ELF-1 (cell line): ENCODE measurements around the gene ABCD3.

Experiments used
- DNase-seq: peaks from one replicate; pipeline ENCODE4 v3.0.0-alpha.2; 2016; ENCODE audit warnings: low read depth, low spot score

Gene ABCD3

DNA sequence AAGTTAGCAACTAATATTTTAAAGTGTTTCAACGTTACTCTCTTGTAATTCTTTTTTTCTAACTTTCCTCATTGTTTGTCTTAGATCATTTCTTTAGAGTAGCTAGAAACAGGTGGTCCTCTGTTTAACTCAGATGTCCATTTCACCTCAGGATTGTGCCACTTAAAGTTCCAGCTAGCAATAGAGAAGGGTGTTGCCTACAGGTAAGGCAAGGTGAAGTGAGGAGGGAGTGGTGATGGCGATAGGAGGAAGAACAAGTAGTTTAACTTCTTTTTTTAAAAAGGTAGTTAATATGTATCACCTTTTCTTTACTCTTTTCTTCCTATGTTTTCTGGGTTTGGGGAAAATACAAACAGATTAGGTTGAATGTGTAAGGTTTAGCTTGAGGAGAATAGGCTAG is 44.4 kb downstream of the ABCD3 start:
- no peak for DNase-seq

DNA sequence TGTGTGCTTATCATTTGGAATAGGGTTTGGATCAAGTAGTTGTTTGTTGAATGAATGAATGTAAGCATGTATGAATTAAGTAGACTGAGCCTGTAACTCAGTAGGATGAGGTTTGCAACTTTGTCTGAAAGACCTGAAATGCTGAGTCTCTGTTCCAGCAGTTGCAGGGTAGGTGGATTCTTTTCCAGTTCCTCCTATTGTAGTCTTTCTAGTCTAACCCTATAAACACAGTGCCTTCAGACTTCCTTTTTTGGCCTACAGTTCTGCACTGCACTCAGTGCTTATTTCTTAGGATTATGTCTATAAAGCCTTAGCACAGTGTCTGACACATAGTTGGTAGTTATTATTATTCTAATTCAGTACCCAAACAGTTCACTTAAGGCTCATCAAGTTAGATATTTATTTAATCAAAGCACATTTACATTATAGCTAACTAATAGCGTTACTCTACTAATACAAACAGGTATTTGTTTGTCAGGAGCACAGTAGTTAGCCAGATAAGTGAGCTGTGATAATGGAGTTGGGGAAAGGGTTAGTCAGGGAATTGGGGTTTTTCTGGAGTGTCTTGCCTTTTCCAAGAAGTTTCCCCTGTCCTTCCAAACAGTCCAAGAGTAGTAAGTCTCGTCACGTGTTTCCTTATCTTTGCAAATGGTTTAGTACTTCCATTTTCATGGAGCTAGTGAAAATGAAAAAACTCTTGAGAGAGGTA is 45.0 kb downstream of the ABCD3 start:
- DNase-seq, result no peak

DNA sequence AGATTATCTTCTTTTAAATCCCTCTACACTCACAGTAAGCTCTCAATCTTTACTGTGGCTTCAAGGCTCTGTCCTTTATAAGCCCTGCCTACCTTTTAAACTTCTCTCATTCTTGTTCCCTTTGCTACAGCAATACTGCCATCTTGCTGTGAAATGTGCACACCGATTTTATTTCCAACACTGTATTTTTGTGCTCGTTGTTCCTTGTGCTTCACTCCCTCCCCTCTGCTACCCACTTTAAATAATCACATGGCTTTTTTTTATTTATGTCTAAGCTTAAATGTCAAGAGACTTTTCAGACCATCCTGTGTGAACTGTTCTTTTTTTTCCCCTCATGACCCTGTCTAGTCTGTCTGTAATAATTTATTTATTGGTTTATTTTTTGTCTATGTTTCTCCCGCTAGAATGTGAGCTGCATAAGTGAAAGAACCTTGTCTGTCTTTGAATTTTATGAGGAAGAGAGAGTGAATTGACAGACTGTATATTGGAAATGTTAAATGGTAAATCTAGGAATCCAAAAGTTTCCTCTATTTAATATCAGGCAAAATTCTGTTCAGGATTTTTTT is 45.7 kb downstream of the ABCD3 start:
- peak; percentile 26 for DNase-seq

DNA sequence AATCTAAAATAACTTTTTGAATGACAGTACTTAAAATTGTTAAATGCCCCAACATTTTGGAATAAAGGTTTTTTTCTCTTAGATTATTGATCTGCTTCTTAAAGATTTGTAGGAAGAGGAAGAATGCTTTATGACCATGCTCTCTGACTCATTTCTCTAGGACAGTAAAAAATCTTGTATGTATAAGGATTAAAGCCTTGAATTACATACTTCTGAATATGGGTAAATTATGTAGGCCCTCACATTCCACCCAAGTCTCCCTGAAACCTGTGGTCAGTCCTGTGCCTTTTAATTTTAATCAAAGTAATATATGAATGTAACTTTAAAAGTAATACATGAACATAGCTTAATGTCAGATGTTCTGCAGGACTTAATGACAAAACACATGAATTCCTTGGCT is 50.5 kb downstream of the ABCD3 start:
- no peak for DNase-seq

DNA sequence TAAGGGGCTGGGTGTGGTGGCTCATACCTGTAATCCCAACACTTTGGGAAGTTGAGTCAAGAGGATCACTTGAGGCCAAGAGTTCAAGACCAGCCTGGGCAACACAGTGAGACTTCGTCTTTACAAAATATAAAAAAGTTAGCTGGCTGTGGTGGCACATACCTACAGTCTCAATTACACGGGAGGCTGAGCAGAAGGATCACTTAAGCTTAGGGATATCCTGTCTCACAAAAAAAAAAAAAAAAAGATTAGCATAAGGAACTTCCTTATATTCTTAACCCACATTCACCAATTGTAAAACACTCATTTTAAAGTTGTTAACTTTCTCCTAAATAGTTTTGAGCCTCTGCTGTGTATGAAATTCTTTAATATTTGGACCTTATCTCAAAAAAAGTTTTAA is 53.1 kb downstream of the ABCD3 start:
- no peak for DNase-seq

DNA sequence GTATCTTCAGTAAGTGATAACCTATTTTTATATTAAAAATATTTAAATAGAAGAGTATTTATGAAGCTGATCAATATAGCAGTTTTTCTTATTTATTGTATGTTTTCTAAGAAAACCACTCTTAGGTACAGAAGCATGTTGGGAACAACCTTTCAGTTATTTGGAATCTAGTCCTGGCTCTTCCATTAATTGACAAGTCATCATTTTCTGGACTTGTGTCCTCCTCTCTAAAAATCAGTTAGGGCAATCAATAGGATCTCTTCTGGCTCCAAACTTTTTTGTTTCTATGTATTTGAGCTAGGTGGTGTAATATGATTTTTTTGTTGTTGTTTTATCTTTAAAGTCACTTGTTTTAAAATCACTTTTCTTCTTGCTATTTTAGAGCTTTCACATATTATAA is 57.0 kb downstream of the ABCD3 start:
- no peak for DNase-seq

DNA sequence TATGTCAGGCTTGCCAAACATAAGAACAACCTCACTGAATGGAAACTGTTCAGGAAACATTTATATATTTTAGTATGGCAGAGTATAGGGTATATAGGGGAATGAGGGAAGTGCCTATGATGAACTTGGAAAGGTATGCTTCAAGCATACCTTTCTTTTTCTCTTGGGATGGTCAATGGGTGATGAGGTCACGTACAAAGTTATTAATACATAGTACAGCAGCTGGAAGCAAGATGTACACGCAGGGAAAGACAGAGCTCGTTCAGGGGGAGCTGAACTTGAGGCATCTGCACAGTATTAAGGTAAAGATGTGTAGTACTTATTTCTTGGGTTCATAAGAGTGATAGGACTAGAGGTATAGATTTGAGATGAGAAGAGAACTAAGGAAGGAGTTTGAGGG is 61.5 kb downstream of the ABCD3 start:
- DNase-seq, result no peak

DNA sequence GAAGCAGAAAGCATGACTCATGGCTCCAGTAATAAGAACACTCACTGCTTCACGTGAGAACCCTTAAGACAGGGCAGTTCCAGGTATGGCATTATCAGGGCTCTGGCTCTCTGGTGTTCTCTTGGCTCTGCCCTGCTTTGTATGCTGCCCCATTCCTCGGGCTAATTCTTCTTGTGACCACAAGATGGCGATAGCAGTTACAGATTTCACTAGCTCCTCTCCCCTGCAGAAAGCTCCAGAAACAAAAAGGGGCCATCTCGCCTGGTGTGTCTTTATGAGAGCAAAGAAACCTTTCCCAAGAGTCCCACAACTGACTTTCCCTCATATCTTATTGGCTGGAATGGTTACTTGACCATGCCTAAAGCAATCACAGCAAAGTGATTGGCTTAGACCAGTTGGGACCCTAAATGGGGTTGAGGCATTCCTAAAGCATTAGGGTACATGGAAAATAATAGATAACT is 63.3 kb downstream of the ABCD3 start:
- DNase-seq, result peak; percentile 85

DNA sequence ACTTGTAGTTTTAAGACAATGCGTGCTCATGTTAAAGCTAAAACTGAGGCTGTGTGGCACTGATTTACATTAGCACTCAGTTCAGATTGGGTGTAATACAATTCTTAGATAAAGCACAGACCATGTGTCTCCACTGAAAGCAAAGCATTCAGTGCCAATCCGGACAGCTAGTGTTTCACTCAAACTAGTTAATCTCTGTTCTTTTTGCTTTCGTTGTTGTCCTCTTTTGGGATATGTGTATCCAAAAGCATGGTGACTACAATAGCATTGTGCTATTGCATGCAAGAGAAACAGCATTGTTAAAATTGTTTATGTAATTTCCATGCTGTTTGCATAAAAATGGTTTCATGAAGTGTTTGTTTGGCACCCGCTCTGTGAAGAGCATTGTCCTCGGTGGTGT is 68.8 kb downstream of the ABCD3 start:
- no peak for DNase-seq

DNA sequence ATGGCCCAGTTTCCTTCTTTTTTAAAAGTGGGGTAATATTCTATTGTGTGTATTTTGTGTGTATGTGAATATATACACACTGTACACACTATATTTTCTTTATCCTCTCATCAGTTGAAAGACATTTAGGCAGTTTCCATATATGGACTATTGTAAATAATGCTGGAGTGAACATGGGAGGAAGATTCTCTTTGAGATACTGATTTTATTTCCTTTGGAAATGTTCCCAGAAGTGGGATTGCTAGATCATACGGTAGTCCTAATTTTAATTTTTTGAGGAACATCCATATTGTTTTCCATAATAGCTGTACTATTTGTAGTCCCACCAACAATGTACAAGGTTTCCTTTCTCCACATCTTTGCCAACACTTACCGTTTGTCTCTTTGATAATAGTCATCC is 72.4 kb downstream of the ABCD3 start:
- DNase-seq, result no peak

DNA sequence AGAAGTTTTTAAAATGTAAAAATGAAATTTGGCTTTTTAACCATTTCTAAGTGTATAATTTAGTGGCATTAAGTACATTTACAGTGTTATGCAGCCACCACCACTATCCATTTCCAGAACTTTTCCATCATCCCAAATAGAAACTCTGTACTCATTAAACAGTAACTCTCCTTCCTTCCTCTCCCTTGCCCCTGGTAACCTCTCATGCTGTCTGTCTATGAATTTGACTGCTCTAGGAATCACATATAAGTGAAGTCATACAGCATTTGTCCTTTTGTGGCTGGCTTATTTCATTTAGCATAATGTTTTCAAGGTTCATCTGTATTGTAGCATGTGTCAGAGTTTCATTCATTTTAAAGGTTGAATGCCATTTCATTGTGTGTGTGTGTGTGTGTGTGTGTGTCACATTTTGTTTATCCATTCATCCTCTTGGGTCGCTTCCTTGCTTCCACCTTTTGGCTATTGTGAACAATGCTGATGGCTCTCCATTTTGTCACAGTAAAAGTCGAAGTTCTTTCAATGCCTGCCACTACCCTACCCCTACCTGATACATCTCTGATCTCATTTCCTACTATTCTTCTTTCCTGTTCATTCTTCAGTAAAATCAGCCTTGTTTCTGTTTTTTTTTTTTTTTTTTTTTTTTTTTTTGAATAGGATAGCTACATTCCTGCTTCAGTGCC is 78.0 kb downstream of the ABCD3 start:
- DNase-seq, result no peak

DNA sequence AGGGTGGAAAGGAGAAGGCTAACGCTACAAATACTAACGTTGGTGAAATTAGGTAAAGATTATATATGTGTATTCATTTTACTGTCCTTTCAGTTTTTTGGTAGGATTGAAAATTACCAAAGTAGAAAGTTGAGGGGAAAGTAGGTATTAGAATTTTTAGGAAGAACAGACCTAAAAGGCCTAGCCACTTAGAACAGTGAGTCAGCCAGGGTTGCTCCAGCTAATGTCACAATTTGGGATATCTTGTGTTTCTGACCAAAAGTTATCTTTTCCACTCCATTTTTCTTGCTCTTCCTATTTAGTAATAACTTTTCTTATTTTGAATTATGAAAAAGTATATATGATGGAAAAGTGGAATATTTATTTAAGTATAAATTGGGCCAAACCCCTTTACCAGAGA is 83.2 kb downstream of the ABCD3 start:
- DNase-seq, result no peak

DNA sequence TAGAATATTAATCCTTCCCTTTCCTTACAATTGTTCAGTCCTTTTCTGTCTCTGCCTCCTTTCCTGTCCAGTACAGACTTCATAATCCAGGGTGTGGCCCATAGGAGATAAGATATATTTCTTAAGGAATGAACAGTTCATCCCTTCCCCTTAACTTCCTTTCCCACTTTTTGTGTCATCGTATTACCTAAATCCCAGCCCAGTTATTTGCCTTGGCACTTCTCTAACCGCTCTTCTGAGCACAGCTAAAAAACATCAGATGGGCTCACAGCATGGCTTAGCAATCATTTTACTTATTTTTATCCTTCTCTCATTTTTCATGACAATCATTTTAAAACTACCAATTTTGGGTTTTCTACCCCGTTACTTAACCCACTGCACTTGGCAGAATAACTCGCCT is 83.7 kb downstream of the ABCD3 start:
- DNase-seq, result no peak

DNA sequence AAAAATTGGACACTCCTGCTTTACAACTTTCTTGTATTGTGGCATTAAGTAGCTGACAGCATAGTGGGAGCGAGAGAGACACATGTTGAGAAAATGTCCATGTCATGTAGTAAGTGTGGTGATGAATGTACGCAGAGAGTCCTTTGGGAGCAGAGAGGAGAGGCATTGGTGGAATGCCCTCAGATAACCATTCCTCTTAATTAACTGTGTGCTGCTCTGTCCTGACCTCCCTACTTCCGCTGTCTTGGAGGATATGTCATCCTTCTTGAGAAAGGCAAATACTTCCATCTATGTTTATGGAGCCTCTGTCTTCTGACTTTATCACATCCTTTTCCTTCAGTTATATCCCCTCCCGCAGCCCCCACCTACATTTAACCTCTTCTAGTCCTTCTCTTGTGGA is 85.0 kb downstream of the ABCD3 start:
- no peak for DNase-seq

DNA sequence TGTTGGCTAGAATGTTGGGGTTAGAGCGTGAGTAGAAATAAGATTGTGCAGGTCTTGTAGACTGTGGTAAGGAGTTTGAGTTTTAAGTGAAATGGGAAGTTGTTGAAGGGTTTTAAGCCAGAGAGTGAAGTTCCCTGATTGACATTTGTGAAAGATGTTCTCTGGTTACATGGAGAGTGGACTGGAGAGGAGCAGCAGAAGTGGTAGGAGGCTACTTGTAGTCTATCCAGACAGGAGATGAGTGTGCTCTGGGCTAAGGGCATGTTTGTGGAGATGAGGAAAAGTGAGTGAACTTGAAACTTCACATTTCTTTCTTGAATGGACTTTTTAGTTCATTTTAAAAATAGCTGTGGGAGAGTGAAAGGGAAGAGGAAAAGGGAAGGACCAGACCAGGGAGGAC is 86.4 kb downstream of the ABCD3 start:
- no peak for DNase-seq

DNA sequence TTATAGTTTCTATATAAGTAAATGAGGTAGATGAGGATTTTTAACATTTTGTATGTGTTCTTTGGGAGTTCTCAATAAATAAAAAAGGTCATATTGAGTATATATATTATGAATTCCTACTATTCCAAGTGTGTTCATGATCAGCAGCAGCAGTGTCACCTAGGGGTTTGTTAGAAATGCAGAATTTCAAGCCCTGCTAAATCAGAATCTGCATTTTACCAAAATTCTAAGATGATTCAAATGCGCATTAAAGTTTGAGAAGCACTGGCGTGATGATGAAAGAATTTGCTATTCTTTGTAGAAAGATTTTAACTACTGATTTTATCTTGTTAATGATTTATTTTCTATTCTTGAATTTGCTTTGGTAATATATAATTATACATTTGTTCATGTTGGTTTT is 94.6 kb downstream of the ABCD3 start:
- no peak for DNase-seq

DNA sequence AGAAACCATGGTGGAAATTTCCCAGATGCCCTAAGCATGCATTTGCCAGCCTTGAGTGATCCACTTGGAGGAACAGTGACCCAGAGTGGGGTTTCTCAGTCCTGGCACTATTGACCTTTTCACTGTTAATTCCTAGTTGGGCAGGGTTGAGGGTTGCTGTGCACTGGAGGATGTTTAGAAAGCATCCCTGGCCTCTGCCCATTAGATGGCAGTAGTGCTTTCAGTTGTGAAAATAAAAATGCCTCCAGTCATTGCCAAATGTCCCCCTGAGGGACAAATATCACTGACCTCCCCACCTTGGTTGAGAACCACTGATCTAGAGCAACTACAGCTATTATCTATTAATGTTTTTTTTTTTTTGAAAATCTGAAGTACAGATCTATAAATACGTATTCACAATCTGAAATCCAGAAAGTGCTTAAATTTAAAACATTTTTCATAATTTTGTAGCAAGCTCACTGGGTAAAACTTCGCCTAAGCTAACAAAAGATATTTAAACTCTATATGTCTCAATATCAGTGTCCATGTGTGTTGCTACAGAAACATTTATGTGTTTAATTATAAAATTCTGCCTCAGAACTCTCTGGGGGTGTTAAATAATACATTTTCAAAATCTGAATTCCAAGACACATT is 96.0 kb downstream of the ABCD3 start:
- peak; percentile 55 for DNase-seq

DNA sequence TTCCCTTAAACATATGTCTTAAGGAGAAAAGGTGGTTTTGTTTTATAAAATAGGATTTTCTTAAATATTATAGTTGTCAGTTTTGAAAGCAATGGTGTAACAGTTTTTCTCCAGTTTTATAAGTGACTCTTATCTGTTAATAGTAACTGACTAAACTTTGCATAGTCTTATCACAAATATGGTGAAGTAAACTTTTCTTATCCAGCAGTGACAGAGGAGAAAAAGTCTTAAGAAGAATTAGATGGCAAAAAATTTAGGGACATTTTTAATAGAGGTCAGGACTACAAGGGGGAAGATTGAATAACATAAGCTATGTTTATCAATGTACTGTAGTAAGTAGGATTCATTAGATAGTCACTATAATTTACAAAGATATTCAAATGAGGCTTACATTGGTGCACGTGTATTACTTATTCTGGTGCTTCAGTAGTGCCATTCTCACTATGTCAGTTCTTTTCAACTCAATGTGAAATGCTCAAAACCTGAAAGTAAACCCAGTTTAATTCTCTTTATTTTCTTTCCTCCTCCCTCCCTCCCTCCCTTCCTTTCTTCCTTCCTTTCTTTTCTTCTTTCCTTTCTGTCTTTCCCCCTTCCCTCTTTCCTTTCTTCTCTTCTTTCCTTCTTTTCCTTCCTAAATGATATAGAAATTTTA is 97.2 kb downstream of the ABCD3 start:
- no peak for DNase-seq

DNA sequence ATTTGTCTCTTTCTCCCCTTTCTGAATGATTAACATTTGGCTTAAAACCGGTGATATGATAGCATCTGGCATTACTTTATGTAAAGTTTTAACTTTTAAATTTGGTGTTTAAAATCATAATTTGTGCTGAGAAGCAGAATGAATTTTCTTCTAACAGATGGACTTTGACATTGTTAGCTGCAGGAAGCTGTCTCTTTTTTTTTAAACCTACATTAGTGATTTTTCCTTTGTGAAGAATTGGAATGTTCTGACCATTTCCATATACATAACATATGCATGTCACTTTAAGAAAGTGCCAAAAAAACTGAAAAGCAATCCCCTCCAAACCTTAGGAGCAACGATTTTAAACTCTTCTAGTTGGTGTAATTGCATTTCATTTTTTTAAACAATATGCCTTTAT is 101.2 kb downstream of the ABCD3 start:
- DNase-seq, result no peak

DNA sequence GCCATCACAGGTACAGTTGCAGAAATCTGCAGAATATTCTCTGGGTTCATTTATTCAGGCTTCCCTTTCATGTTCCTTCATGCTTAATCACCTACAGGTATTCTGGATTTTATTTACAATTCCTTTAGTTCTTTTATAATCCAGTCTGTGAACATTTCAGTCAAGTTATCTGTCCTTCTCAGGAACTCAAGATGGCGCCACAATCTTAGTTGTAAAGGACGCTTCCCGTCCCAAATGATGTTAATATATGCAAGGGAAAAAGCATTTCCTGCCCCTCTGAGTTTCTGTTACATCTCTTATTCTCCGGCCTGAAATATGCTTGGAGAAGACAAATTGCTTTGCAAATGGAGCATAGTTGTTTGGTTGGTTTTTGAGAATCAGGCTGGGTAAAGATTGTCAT is 104.1 kb downstream of the ABCD3 start:
- no peak for DNase-seq

DNA sequence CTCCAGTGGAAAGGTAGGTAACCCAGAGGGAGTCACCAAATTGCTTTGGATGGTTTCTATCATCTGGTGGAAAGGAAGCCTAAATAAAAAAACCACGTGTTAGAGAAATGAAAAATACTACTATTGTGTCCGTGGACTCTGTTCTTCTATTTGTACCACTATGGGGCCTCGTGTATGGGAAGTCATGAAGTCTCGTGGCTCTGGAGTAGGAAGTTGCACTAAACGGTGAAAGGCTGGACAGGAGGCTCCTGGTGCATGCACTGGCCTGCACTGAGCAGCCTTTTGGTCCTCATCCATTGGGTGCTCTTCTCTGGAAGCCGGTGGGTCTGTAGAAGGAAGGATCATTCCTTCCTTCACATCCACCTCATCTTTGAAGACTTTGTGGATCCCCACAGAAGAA is 106.3 kb downstream of the ABCD3 start:
- no peak for DNase-seq
